K562 (cell line): Measurements from ENCODE around the gene USP20. TPM values are rescaled to one million over a fixed set of nuclear protein-coding genes. Genes with fewer than 3 reads are reported as not detected.

Experiments
- ATAC-seq: fragments of 200-7000 bp; cut with Tn5 transposase; 3 replicates; pipeline ENCODE4 v1.9.1; 2020; ENCODE audit warnings: moderate library complexity
- BruUV-seq: library from RNA; stranded (reverse); fragments of 400-500 nt; replicated peaks from 2 replicates; lab custom pipeline; 2021; lab: Mats Ljungman, UMichigan
- CTCF ChIA-PET: fragments of 300-600 bp; formaldehyde crosslinking; extraction: SDS; loops from one replicate; lab custom pipeline; 2021; ENCODE audit warnings: low intra/inter-chr PET ratio; lab: Yijun Ruan, JAX
- POLR2A ChIA-PET: fragments of 300-600, 350-650 bp; sonication (Branson Sonifier 250); formaldehyde crosslinking; extraction: SDS; loops from one replicate; lab custom pipeline; 2021; ENCODE audit warnings: antibody characterized with exemption, inconsistent platforms; lab: Yijun Ruan, JAX
- DNase-seq, 4 experiments: peaks; one replicate each; pipeline versions ENCODE4 v3.0.0 to v3.0.0-alpha.2; 2011 to 2018; ENCODE audit warnings: low spot score in 3 of 4, mixed read lengths in 3 of 4; ENCODE audit errors: extremely low read depth in 1 of 4
- FAIRE-seq: peaks from 2 replicates; lab custom pipeline; 2011; peaks lifted over from hg19 to GRCh38; lab: Jason Lieb, UNC
- H2AFZ ChIP-seq: 2 replicates; pipeline ENCODE4 v1.6.0; 2011; ENCODE audit warnings: low read depth, low read length, control low read depth, inconsistent platforms
- H3K27ac ChIP-seq: fragments of 200-600 bp; 3 replicates; pipeline ENCODE4 v1.8.0; 2011; ENCODE audit warnings: low read depth, mild to moderate bottlenecking, control low read depth, inconsistent platforms, low read length, moderate library complexity, mixed read lengths; ENCODE audit errors: extremely low read depth
- H3K27me3 ChIP-seq, 2 experiments: fragments of 300-600 bp in 1 of 2; 2 replicates in 1 of 2; 3 replicates in 1 of 2; pipeline versions ENCODE4 v1.6.0 to v1.8.0; 2011; ENCODE audit warnings: inconsistent platforms in 2 of 2, low read length in 2 of 2, mild to moderate bottlenecking in 1 of 2, mixed read lengths in 1 of 2, moderate library complexity in 1 of 2; ENCODE audit not compliant: control insufficient read depth in 2 of 2, insufficient read depth in 2 of 2
- H3K36me3 ChIP-seq: fragments of 300-600 bp; 3 replicates; pipeline ENCODE4 v1.8.0; 2011; ENCODE audit warnings: mild to moderate bottlenecking, low read length, inconsistent platforms; ENCODE audit not compliant: control insufficient read depth, insufficient read depth
- H3K4me1 ChIP-seq, 2 experiments: fragments of 200-600 bp in 1 of 2; replicated peaks in 1 of 2; 2 replicates in 1 of 2; 3 replicates in 1 of 2; pipeline versions ENCODE4 v1.5.1 to v1.8.0; 2011; ENCODE audit warnings: inconsistent platforms in 2 of 2, low read length in 2 of 2, mild to moderate bottlenecking in 1 of 2, mixed read lengths in 1 of 2, moderate library complexity in 1 of 2; ENCODE audit not compliant: control insufficient read depth in 2 of 2, insufficient read depth in 2 of 2
- H3K4me2 ChIP-seq: 2 replicates; pipeline ENCODE4 v1.6.1; 2011; ENCODE audit warnings: low read length, control low read depth, inconsistent platforms, mixed read lengths; ENCODE audit not compliant: insufficient read depth
- H3K4me3 ChIP-seq: fragments of 200-600 bp; sonication (generic), shearing (Covaris generic); 2 replicates; pipeline ENCODE4 v1.5.1; 2016; ENCODE audit warnings: control low read depth, inconsistent platforms
- H3K79me2 ChIP-seq: fragments of 200-600 bp; 3 replicates; pipeline ENCODE4 v1.8.0; 2011; ENCODE audit warnings: low read length, inconsistent platforms; ENCODE audit not compliant: control insufficient read depth, insufficient read depth
- H3K9ac ChIP-seq, 2 experiments: 2 replicates each; pipeline versions ENCODE4 v1.6.0 to v1.6.1; 2011; ENCODE audit warnings: low read depth in 2 of 2, low read length in 2 of 2, control low read depth in 1 of 2, inconsistent platforms in 1 of 2, mild to moderate bottlenecking in 1 of 2, mixed read lengths in 1 of 2; ENCODE audit not compliant: insufficient read depth in 1 of 2
- H3K9me1 ChIP-seq: one replicate; pipeline ENCODE4 v1.6.0; 2011; ENCODE audit warnings: inconsistent platforms, mild to moderate bottlenecking, low read length, moderate library complexity; ENCODE audit not compliant: control insufficient read depth, insufficient read depth
- H3K9me3 ChIP-seq: replicated peaks from 2 replicates; pipeline ENCODE4 v1.5.1; 2011; ENCODE audit warnings: low read depth, low read length, inconsistent platforms; ENCODE audit not compliant: control insufficient read depth, insufficient read depth
- H4K20me1 ChIP-seq: replicated peaks from 2 replicates; pipeline ENCODE4 v1.6.1; 2011; ENCODE audit warnings: low read length, inconsistent platforms, mixed read lengths; ENCODE audit not compliant: control insufficient read depth, insufficient read depth
- CREB1 ChIP-seq, 2 experiments: sonication (generic) in 1 of 2; formaldehyde crosslinking in 1 of 2; IDR thresholded peaks; 2 replicates each; pipeline versions ENCODE4 v1.6.1 to v1.8.0; 2012 to 2022; ENCODE audit warnings: inconsistent platforms in 1 of 2, mild to moderate bottlenecking in 1 of 2, missing genetic modification reagents in 1 of 2, moderate library complexity in 1 of 2
- CSDE1 ChIP-seq, 2 experiments: fragments of 450-650 bp; IDR thresholded peaks; 2 replicates each; pipeline ENCODE4 v1.6.1; 2016; ENCODE audit warnings: mild to moderate bottlenecking in 1 of 2
- CTBP1 ChIP-seq: fragments of 450-650 bp; IDR thresholded peaks from 2 replicates; pipeline ENCODE4 v1.6.1; 2016; ENCODE audit warnings: borderline replicate concordance
- CXXC5 ChIP-seq: fragments of 250-450 bp; sonication (Bioruptor Pico); IDR thresholded peaks from 2 replicates; pipeline ENCODE4 v1.8.0; 2022; ENCODE audit warnings: inconsistent platforms, mild to moderate bottlenecking, moderate library complexity
- DMBX1 ChIP-seq: fragments of 250-450 bp; sonication (Bioruptor Pico); IDR thresholded peaks from 2 replicates; pipeline ENCODE4 v1.8.0; 2022; ENCODE audit warnings: inconsistent platforms, mild to moderate bottlenecking, moderate library complexity, borderline replicate concordance
- GATA2 ChIP-seq: sonication (generic); formaldehyde crosslinking; IDR thresholded peaks from 2 replicates; pipeline ENCODE4 v1.4.0; 2020; ENCODE audit warnings: mild to moderate bottlenecking, missing genetic modification reagents
- GTF2A2 ChIP-seq: IDR thresholded peaks from 2 replicates; pipeline ENCODE4 v1.6.1; 2016; ENCODE audit warnings: mild to moderate bottlenecking, missing genetic modification characterization, missing compliant biosample characterization
- HCFC1 ChIP-seq: IDR thresholded peaks from 2 replicates; pipeline ENCODE4 v1.6.1; 2012; ENCODE audit warnings: low read depth, low read length, improper control_type of control experiment
- KDM2B ChIP-seq: fragments of 250-450 bp; sonication (Bioruptor Pico); IDR thresholded peaks from 2 replicates; pipeline ENCODE4 v1.8.0; 2021; ENCODE audit warnings: mild to moderate bottlenecking, moderate library complexity
- KLF1 ChIP-seq: fragments of 450-650 bp; IDR thresholded peaks from 2 replicates; pipeline ENCODE4 v1.6.1; 2016; ENCODE audit warnings: missing genetic modification characterization, missing compliant biosample characterization
- MYC ChIP-seq, 2 experiments: fragments of 250-450 bp in 1 of 2; sonication (Bioruptor Pico) in 1 of 2; IDR thresholded peaks; 2 replicates each; pipeline versions ENCODE4 v1.5.1 to v1.6.1; 2012 to 2021; ENCODE audit warnings: low read depth in 2 of 2, borderline replicate concordance in 1 of 2, improper control_type of control experiment in 1 of 2, low read length in 1 of 2, mild to moderate bottlenecking in 1 of 2, moderate library complexity in 1 of 2
- RAD21 ChIP-seq, 2 experiments: fragments of 250-450 bp in 1 of 2; fragments of 450-650 bp in 1 of 2; sonication (Bioruptor Pico) in 1 of 2; formaldehyde crosslinking in 1 of 2; IDR thresholded peaks in 1 of 2; conservative IDR thresholded peaks in 1 of 2; 2 replicates each; pipeline versions ENCODE4 v1.4.0 to v1.8.0; 2020 to 2022; ENCODE audit warnings: mild to moderate bottlenecking in 2 of 2, moderate library complexity in 1 of 2
- SMC3 ChIP-seq: conservative IDR thresholded peaks from 2 replicates; pipeline ENCODE4 v1.6.1; 2011; ENCODE audit warnings: low read depth, low read length, improper control_type of control experiment; ENCODE audit not compliant: insufficient read depth
- ZKSCAN1 ChIP-seq: fragments of 150-350 bp; IDR thresholded peaks from 2 replicates; pipeline ENCODE4 v1.6.1; 2016; ENCODE audit warnings: low read depth, low read length
- ZNF197 ChIP-seq: fragments of 200-800 bp; sonication (Bioruptor generic); IDR thresholded peaks from 2 replicates; pipeline ENCODE4 v1.6.1; 2016; ENCODE audit warnings: low read depth, missing genetic modification characterization, missing compliant biosample characterization
- WGBS: fragments of 100-300 bp; shearing (Covaris generic); methylation state at CpG from one replicate; pipeline ENCODE4 v1.1.6; 2016; ENCODE audit warnings: low coverage, mixed read lengths; ENCODE audit not compliant: insufficient coverage; ENCODE audit errors: missing lambda C conversion rate; 5-methylcytosine and 5-hydroxymethylcytosine counted together
- in situ Hi-C: fragments of 300-500 bp; cut with MboI; formaldehyde crosslinking; loops from 4 replicates; pipeline ENCODE4 v1.15.0; 2018; ENCODE audit warnings: inconsistent platforms, mixed read lengths
- intact Hi-C: fragments of 100-400 bp; cut with micrococcal nuclease; formaldehyde crosslinking; loops from 2 replicates; pipeline ENCODE4 v1.14.2; 2022
- polyA plus RNA-seq, 8 experiments: library from polyadenylated mRNA; depleted of rRNA in 4 of 8; stranded (reverse) in 5 of 8; unstranded in 3 of 8; fragments of >200 nt; fragmentation: Nextera tagmentation in 2 of 8; fragmentation: Illumina TruSeq in 1 of 8; extraction: Ambion mirVana in 2 of 8; extraction: Trizol in 1 of 8; gene quantifications; 2 replicates each; pipeline versions ENCODE4 v1.2.1 to v1.2.3, GENCODE V29; 2011 to 2014; ENCODE audit warnings: inconsistent platforms in 1 of 8, missing spikeins in 1 of 8
- total RNA-seq, 7 experiments: library from RNA; depleted of rRNA in 6 of 7; stranded (reverse); fragments of >200 nt in 6 of 7; fragmentation: Illumina TruSeq in 2 of 7; extraction: Trizol in 2 of 7; gene quantifications; 2 replicates each; pipeline versions ENCODE4 v1.2.1 to v1.2.3, GENCODE V29; 2011 to 2021; ENCODE audit warnings: low replicate concordance in 1 of 7
- TF ChIP-seq, protein P1 (sequence below): sonication (generic); formaldehyde crosslinking; IDR thresholded peaks from 2 replicates; pipeline ENCODE4 v1.8.1; 2023; ENCODE audit warnings: mild to moderate bottlenecking, missing genetic modification reagents
- TF ChIP-seq, protein P2 (sequence below): fragments of 450-650 bp; formaldehyde crosslinking; IDR thresholded peaks from 2 replicates; pipeline ENCODE4 v1.4.0; 2020; ENCODE audit warnings: mild to moderate bottlenecking, moderate library complexity

Gene USP20
- total and polyA plus RNA-seq, 9 of the 15 experiments (the other 6 are each of a cell fraction or from before 2014, with no cell fraction given) = 1.9 to 136 (median 49.1) TPM

DNA sequence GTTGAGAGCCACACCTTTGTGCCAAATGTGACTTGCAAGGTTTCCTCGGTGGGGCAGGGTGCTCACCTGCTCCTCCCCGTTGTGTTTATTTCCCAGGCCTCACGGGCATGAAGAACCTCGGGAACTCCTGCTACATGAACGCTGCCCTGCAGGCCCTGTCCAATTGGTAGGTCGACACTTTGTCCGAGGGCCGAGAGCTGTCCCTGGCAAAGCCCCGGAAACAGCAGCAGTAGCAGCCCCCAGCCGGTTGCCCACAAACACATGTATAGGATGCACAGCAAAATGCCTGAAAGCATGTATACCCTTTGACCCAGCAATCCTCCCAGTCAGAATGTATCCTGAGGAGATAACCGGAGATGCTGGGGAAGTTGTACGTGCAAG is 26.2 kb downstream of the USP20 start:
- intact Hi-C loops (no loop called here), in situ Hi-C loops (no loop called here)
- Histone ChIP-seq H4K20me1 (no peaks in the 10 kb centered on the region), H3K36me3 (peaks cover 82% of the 10 kb centered on the region), H3K9me1 (peaks cover 4% of the 10 kb centered on the region), H2AFZ (no peak overlapping the region), H3K9ac (peak overlapping the region; percentile 11 to 71; a peak in 2 of 4 replicates), H3K27ac (peak overlapping the region; percentile 93), H3K79me2 (peaks cover 52% of the 10 kb centered on the region), H3K9me3 (no peaks in the 10 kb centered on the region), H3K4me3 (no peak overlapping the region), H3K27me3 (no peaks in the 10 kb centered on the region), H3K4me1 (peaks cover 74 to 80% of the 10 kb centered on the region in 2 experiments), H3K4me2 (peak overlapping the region; percentile 3)
- DNase-seq = no peak
- TF ChIP-seq CXXC5 (CRISPR knock-in tag) (0 out of 2 replicates have a peak, but pooled peaks have one; percentile 5), DMBX1 (CRISPR knock-in tag) (peak; percentile 77; the same call in 1 of the 2 replicates), ZNF197 (CRISPR knock-in tag) (0 out of 2 replicates have a peak, but pooled peaks have one; percentile 38), KLF1 (0 out of 2 replicates have a peak, but pooled peaks have one; percentile 30), RAD21 (CRISPR knock-in tag; conservative IDR thresholded peaks at IDR 0.05 in 1 of 2, IDR thresholded peaks at IDR 0.05 in 1 of 2) (no peak), GATA2 (CRISPR knock-in tag) (no peak), CTBP1 (no peak), SMC3 (no peak), HCFC1 (0 out of 2 replicates have a peak, but pooled peaks have one; percentile 11), CSDE1 (IDR thresholded peaks at IDR 0.05) (no peak), CREB1 (IDR thresholded peaks at IDR 0.05) (0 out of 2 replicates have a peak, but pooled peaks have one; percentile 10), CREB1 (CRISPR knock-in tag; IDR thresholded peaks at IDR 0.05) (no peak), ZKSCAN1 (no peak), MYC (IDR thresholded peaks at IDR 0.05; ENCODE audit: low read depth, low read length) (no peak), MYC (CRISPR knock-in tag; IDR thresholded peaks at IDR 0.05; ENCODE audit: borderline replicate concordance, low read depth) (no peak), KDM2B (CRISPR knock-in tag) (0 out of 2 replicates have a peak, but pooled peaks have one; percentile 25), GTF2A2 (tag) (no peak)
- TF ChIP-seq, protein P1, sequence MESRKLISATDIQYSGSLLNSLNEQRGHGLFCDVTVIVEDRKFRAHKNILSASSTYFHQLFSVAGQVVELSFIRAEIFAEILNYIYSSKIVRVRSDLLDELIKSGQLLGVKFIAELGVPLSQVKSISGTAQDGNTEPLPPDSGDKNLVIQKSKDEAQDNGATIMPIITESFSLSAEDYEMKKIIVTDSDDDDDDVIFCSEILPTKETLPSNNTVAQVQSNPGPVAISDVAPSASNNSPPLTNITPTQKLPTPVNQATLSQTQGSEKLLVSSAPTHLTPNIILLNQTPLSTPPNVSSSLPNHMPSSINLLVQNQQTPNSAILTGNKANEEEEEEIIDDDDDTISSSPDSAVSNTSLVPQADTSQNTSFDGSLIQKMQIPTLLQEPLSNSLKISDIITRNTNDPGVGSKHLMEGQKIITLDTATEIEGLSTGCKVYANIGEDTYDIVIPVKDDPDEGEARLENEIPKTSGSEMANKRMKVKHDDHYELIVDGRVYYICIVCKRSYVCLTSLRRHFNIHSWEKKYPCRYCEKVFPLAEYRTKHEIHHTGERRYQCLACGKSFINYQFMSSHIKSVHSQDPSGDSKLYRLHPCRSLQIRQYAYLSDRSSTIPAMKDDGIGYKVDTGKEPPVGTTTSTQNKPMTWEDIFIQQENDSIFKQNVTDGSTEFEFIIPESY = no peak
- TF ChIP-seq, protein P2, sequence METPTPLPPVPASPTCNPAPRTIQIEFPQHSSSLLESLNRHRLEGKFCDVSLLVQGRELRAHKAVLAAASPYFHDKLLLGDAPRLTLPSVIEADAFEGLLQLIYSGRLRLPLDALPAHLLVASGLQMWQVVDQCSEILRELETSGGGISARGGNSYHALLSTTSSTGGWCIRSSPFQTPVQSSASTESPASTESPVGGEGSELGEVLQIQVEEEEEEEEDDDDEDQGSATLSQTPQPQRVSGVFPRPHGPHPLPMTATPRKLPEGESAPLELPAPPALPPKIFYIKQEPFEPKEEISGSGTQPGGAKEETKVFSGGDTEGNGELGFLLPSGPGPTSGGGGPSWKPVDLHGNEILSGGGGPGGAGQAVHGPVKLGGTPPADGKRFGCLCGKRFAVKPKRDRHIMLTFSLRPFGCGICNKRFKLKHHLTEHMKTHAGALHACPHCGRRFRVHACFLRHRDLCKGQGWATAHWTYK (CRISPR knock-in tag) = peak; percentile 40; the same call in 1 of the 2 replicates
- ATAC-seq = no peak
- CTCF ChIA-PET = no interaction called here
- peak; percentile 6 for FAIRE-seq
- POLR2A ChIA-PET = interaction anchor here (0.7 to 9.4 kb wide), 10 partner anchors 11 to 179 kb away, joined by 3 to 91 read pairs (median 4); no protein-coding TSS in a partner anchor
- 78% methylated on average over 11 of the region's 12 CpGs for WGBS
- BruUV-seq = no TSS peak
